HCEC 1CT (cell line): Measurements from ENCODE around the gene CAPN3.

Source experiments
- DNase-seq: peaks from one replicate; pipeline ENCODE4 v3.0.0-alpha.2; 2017

CAPN3 gene

DNA sequence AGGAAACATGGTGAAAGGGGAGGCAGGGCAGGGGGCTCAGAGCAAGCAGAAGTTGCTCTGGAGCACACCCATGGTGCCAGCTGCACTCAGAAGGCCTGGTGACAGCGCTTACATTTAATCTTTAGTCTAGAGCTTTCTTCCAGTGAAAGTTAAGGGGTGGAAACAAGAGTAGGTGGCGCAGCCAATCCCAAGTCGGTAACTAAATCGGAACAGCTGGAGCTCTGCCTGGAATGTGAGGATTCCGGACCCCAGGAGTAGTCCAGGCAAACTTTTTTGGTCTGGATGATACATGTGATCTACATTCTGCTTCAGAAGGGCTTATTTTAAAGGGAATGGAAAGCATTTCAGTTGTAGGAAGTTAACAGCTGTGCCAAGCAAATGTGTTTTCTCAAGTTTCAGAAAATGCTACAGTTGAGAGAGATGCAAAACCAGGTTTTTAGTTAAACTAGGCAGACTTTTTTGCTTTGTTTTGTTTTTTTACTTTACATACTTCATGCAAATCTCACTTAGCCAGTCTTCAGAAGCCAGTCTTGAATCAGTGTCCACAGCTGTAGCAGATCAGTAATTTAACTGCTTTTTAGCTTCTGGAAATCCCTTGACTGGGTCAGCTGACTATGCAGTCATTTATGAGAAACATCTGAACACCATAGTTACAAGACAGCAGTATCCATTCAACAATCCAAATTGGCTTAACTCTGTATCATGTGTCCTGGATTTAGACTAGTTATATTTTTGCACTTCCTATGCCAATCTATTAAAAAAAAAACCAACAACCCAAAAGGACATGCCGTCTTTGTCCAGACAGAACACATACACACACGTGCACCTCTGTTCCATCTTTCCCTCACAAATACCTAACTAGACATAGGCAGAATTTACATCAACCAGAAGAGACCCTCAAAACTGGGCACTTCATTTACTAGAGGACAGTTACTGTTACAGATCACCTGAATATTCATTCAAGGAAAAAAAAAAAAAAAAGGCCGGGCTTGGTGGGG lies 98.4 kb downstream of the CAPN3 start:
- peak; percentile 88 for DNase-seq

DNA sequence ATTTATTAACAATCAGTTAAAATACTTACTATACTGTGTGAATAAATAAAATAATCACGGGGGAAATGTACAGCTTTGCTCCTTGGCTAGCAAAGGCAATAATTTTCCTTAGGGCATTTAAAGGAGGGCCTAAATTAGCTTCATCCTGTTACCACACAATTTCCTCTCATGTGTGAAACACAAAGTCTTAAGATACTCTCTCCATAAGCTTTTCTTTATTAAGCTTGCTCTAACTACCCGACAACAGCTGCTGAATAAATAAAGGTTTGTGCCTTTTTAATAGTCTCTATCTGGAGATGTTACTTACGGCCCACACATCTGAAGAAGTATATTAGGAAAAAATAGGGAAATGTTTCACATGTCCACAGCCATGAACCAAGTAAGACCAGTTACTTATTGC lies 102.0 kb downstream of the CAPN3 start:
- no peak for DNase-seq
